ENCODE data around the gene NISCH.

NISCH gene

DNA sequence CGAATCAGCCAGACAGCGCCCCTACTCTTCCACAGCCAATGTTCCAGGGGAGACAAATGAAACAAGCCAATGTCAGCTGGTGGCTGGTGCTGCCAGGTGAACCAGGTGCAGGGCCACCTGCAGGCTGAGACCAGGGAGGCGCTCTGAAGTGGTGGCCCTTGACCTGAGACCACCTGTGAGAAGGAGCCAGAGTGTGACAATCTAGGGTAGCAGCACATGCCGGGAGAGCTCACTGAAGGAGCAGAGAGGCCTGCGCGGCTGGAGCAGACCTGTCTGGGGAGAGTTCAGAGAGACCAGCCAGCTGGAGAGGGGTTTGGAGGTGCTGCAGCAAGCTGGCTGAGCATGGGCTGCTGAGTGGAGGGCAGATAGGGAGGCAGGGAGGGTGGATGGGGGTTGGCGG is 39.0 kb downstream of the NISCH start:
- Histone ChIP-seq H3K4me1 (ENCODE audit: control insufficient read depth, insufficient read depth, low read length) (peaks cover 2% of the 10 kb centered on the region), H3K27ac (ENCODE audit: low read length) (no peak overlapping the region), H3K27me3 (ENCODE audit: control insufficient read depth, insufficient read depth, low read length) (no peaks in the 10 kb centered on the region), H3K9me3 (ENCODE audit: control insufficient read depth, insufficient read depth, low read length) (no peaks in the 10 kb centered on the region), H3K4me3 (ENCODE audit: low read length) (no peak overlapping the region), H3K36me3 (ENCODE audit: control insufficient read depth, insufficient read depth, low read length) (peaks cover 28% of the 10 kb centered on the region)
- WGBS (ENCODE audit: insufficient coverage, insufficient read length) = no CpG with 5 or more reads among the region's 7 CpGs
- DNase-seq (ENCODE audit: low read depth, low spot score) = no peak

DNA sequence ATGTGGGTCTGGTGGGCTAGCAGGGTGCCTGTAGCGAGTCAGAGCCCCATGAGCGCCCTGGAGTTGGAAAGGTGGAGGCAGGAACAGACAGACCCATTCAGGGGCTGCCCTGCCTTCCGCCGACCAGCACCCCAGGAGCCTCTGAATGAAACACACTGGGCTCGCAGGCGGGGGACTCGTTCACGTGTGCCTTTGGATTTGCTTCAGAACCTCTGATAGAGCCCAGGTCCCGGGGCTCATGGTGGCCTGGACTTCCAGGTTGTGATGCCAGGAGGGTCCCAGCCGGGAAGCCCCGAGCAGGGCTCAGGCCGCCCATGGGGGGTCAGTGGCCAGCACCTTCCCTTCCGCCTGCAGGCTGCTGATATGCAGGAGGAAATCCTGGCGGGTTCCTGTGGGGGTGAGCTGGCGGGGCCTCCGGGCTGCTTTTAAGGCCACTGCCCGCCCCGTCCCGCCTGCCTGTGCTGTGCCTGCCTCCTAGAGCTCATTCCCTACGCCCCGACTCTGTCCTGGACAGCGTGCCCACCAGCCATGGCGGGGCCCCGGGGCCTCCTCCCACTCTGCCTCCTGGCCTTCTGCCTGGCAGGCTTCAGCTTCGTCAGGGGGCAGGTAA is 39.6 kb downstream of the NISCH start, which contains the start of gene STAB1:
TSS of gene STAB1 (plus strand) at position 453 of the 610 bp plus-strand sequence. CDS start at position 529, 76 bp downstream.
- Histone ChIP-seq H3K27me3 (ENCODE audit: control insufficient read depth, insufficient read depth, low read length) (no peaks in the 10 kb centered on the region), H3K27ac (ENCODE audit: low read length) (no peak within 1 kb of the TSS), H3K4me3 (ENCODE audit: low read length) (no peak within 1 kb of the TSS), H3K9me3 (ENCODE audit: control insufficient read depth, insufficient read depth, low read length) (no peaks in the 10 kb centered on the region), H3K4me1 (ENCODE audit: control insufficient read depth, insufficient read depth, low read length) (peaks cover 2% of the 10 kb centered on the region), H3K36me3 (ENCODE audit: control insufficient read depth, insufficient read depth, low read length) (peaks cover 22% of the 10 kb centered on the region)
- WGBS (ENCODE audit: insufficient coverage, insufficient read length) = no CpG with 5 or more reads among the region's 25 CpGs
- DNase-seq (ENCODE audit: low read depth, low spot score) = no peak

DNA sequence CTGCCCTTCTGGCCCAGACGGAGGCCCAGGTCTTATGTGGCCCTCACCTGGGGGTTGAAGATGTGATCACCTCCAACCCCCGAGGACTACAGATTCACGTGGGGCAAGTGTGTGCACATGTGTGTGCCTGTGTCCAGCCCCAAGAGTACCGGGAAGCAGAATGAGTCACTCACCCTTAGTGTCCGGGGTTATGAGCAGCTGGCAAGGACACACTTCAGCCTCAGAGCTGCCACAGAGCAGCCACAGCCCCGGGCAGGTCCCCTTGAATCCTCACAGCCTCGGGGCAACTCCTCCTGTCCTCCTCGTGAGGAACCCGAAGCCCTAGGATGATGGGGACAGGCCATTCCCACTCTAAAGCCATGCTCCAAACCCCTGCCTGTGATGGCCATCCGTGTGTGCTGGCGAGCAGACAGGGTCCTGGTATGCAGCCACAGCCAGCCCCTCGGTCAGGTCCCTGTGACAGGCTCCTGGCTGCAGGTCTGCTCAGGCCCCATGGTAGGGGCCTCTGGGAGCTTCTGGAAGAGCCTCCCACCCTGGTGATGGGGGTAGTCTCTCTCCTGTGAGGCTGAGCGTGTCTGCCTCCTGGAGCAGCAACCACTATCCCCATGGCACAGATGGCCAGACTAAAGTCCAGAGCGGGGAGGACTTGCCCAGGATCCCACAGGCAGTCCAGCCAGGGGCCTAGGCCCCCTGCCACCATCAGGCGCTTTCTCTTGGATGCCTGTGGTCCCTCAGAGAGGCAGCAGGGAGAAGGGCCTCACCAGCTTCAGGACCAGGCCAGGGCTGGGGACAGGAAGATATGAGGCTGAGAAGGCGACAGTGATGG is 40.6 kb downstream of the NISCH start:
- peaks cover 2% of the 10 kb centered on the region for H3K4me1 ChIP-seq (ENCODE audit: control insufficient read depth, insufficient read depth, low read length)
- no peaks in the 10 kb centered on the region for H3K27me3 ChIP-seq (ENCODE audit: control insufficient read depth, insufficient read depth, low read length)
- no peak for DNase-seq (ENCODE audit: low read depth, low spot score)
- H3K27ac ChIP-seq (ENCODE audit: low read length) = no peak overlapping the region
- peaks cover 13% of the 10 kb centered on the region for H3K36me3 ChIP-seq (ENCODE audit: control insufficient read depth, insufficient read depth, low read length)
- no peak overlapping the region for H3K4me3 ChIP-seq (ENCODE audit: low read length)
- no peaks in the 10 kb centered on the region for H3K9me3 ChIP-seq (ENCODE audit: control insufficient read depth, insufficient read depth, low read length)
- no CpG with 5 or more reads among the region's 16 CpGs for WGBS (ENCODE audit: insufficient coverage, insufficient read length)

DNA sequence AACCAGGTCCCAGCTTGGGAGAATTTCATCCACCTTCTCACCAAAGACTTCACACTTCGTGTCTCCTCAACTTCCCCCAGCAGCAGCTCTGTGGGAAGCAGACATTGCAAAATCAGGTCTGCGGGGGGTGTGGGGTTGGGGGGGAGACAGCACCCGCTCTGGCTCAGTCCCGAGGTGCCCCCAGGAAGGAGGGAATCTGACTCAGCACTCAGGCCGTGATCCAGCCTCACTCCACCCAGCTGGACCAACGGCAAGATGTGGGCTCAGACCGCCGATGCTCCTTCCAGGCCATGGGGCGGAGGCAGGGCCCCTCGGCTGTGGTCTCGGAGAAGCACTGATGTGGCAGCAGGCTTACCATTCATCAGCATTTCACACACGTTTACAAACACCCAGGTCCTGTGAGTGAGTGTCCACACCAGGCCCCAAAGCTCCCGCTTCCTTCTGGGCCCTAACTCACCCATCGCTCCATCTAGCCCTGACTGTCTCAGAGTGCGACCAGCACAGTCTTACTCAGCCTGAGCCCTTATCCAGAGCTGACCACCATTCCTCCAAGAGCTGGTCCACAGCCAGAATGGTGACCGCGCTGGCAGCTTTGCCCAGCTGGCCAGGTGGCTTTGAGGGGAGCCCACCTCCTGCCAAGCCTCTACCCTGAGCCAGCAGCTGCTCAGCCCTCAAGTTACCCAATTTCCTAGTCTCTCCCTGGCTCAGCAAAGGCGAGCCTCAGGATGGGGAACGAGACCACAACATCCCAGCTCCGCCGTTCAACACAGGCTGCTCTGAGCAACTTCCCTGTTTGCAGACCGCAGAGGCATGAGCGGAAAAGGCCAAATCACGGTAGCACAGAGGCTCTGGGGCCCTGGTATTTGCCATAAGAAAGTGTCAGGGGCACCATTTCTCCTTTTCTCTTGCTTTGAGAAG is 43.0 kb downstream of the NISCH start:
- no peaks in the 10 kb centered on the region for H3K9me3 ChIP-seq (ENCODE audit: control insufficient read depth, insufficient read depth, low read length)
- H3K36me3 ChIP-seq (ENCODE audit: control insufficient read depth, insufficient read depth, low read length) = no peaks in the 10 kb centered on the region
- H3K4me3 ChIP-seq (ENCODE audit: low read length) = no peak overlapping the region
- no CpG with 5 or more reads among the region's 24 CpGs for WGBS (ENCODE audit: insufficient coverage, insufficient read length)
- no peak overlapping the region for H3K27ac ChIP-seq (ENCODE audit: low read length)
- no peaks in the 10 kb centered on the region for H3K27me3 ChIP-seq (ENCODE audit: control insufficient read depth, insufficient read depth, low read length)
- DNase-seq (ENCODE audit: low read depth, low spot score) = no peak
- peaks cover 2% of the 10 kb centered on the region for H3K4me1 ChIP-seq (ENCODE audit: control insufficient read depth, insufficient read depth, low read length)

DNA sequence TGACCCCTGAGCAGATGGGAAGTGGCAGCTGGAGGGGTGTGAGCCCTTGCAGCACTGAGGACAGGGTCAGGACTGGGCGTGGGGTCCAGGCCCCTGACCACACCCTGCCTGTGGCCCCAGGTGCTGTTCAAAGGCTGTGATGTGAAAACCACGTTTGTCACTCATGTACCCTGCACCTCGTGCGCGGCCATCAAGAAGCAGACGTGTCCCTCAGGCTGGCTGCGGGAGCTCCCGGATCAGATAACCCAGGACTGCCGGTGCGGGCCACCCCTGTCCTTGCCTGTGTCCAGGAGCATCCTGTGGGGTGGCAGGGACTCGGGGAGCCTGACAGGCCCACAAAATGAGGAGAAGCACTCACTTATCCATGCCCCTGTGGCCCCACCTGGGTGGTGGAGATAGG is 45.6 kb downstream of the NISCH start:
- H3K9me3 ChIP-seq (ENCODE audit: control insufficient read depth, insufficient read depth, low read length) = no peaks in the 10 kb centered on the region
- no peak overlapping the region for H3K4me3 ChIP-seq (ENCODE audit: low read length)
- H3K27ac ChIP-seq (ENCODE audit: low read length) = no peak overlapping the region
- no peak for DNase-seq (ENCODE audit: low read depth, low spot score)
- no peaks in the 10 kb centered on the region; the same call in 1 of the 2 replicates for H3K4me1 ChIP-seq (ENCODE audit: control insufficient read depth, insufficient read depth, low read length)
- WGBS (ENCODE audit: insufficient coverage, insufficient read length) = no CpG with 5 or more reads among the region's 11 CpGs
- H3K36me3 ChIP-seq (ENCODE audit: control insufficient read depth, insufficient read depth, low read length) = no peaks in the 10 kb centered on the region
- no peaks in the 10 kb centered on the region for H3K27me3 ChIP-seq (ENCODE audit: control insufficient read depth, insufficient read depth, low read length)

DNA sequence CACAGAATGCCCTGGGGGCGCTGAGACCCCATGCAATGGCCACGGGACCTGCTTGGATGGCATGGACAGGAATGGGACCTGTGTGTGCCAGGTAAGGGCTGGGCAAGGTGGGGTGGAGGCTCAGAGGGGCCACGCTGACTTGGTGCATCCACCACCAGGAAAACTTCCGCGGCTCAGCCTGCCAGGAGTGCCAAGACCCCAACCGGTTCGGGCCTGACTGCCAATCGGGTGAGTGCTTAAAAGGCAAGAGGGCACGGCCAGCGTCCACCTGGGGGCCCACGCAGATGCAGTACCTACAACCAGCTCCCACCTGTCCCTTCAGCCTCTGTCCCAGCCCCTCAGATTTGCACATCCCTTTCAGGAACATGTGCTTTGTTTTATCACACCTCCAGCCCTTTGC is 46.6 kb downstream of the NISCH start:
- Histone ChIP-seq H3K4me1 (ENCODE audit: control insufficient read depth, insufficient read depth, low read length) (no peaks in the 10 kb centered on the region; the same call in 1 of the 2 replicates), H3K9me3 (ENCODE audit: control insufficient read depth, insufficient read depth, low read length) (no peaks in the 10 kb centered on the region), H3K27ac (ENCODE audit: low read length) (no peak overlapping the region), H3K36me3 (ENCODE audit: control insufficient read depth, insufficient read depth, low read length) (no peaks in the 10 kb centered on the region), H3K4me3 (ENCODE audit: low read length) (no peak overlapping the region), H3K27me3 (ENCODE audit: control insufficient read depth, insufficient read depth, low read length) (no peaks in the 10 kb centered on the region)
- no CpG with 5 or more reads among the region's 11 CpGs for WGBS (ENCODE audit: insufficient coverage, insufficient read length)
- DNase-seq (ENCODE audit: low read depth, low spot score) = no peak

DNA sequence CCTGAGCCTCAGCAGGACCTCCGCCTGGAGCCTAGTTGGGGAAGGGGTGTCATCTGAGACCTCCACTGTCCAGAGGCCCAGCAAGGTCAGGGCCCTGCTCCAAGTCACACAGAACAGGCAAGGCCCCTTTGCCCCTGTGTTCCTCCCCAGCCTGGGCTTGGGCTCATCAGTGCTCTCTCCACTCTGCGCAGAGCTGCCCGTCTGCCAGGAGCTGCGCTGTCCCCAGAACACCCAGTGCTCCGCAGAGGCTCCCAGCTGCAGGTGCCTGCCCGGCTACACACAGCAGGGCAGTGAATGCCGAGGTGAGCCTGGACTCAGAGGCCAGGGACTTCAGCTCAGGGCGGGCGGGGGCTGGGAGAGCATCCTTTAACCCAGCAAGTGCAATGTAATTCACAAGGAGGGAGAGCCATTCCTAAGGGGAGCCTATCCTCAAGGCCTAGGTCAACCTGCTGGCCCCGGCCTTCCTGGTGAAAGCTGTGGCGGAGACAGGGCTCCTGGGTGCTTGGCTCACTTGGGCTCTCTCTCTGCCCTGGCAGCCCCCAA is 47.5 kb downstream of the NISCH start:
- no peaks in the 10 kb centered on the region for H3K27me3 ChIP-seq (ENCODE audit: control insufficient read depth, insufficient read depth, low read length)
- no peak overlapping the region for H3K27ac ChIP-seq (ENCODE audit: low read length)
- H3K9me3 ChIP-seq (ENCODE audit: control insufficient read depth, insufficient read depth, low read length) = no peaks in the 10 kb centered on the region
- no peak overlapping the region for H3K4me3 ChIP-seq (ENCODE audit: low read length)
- DNase-seq (ENCODE audit: low read depth, low spot score) = no peak
- no peaks in the 10 kb centered on the region; the same call in 1 of the 2 replicates for H3K4me1 ChIP-seq (ENCODE audit: control insufficient read depth, insufficient read depth, low read length)
- WGBS (ENCODE audit: insufficient coverage, insufficient read length) = no CpG with 5 or more reads among the region's 11 CpGs
- H3K36me3 ChIP-seq (ENCODE audit: control insufficient read depth, insufficient read depth, low read length) = no peaks in the 10 kb centered on the region

DNA sequence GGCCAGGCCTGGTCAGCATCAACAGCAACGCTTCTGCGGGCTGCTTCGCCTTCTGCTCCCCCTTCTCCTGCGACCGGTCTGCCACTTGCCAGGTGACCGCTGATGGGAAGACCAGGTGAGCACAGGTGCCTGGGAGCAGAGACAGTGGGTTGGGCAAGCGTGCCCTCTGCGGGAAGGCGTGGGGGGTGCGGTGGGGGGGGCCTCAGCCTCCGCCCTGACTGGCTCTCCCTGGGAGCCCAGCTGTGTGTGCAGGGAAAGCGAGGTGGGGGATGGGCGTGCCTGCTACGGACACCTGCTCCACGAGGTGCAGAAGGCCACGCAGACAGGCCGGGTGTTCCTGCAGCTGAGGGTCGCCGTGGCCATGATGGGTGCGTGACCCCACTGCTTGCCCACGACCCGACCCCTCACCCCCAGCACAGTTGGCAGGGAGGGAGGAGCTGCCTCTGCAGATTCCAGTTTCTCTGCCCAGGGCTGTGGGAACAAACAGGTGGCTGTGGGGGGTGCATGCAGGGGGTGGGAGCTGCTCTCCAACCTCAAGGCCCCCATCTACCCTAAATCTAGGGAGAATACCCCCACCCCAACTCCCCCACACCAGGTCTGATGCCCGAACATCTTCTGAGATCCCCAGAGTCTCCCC is 48.5 kb downstream of the NISCH start:
- Histone ChIP-seq H3K27ac (ENCODE audit: low read length) (no peak overlapping the region), H3K4me1 (ENCODE audit: control insufficient read depth, insufficient read depth, low read length) (no peaks in the 10 kb centered on the region; the same call in 1 of the 2 replicates), H3K27me3 (ENCODE audit: control insufficient read depth, insufficient read depth, low read length) (no peaks in the 10 kb centered on the region), H3K36me3 (ENCODE audit: control insufficient read depth, insufficient read depth, low read length) (no peaks in the 10 kb centered on the region), H3K9me3 (ENCODE audit: control insufficient read depth, insufficient read depth, low read length) (no peaks in the 10 kb centered on the region), H3K4me3 (ENCODE audit: low read length) (no peak overlapping the region)
- whole genome bisulfite sequencing (ENCODE audit: insufficient coverage, insufficient read length) = no CpG with 5 or more reads among the region's 23 CpGs
- no peak for DNase-seq (ENCODE audit: low read depth, low spot score)

DNA sequence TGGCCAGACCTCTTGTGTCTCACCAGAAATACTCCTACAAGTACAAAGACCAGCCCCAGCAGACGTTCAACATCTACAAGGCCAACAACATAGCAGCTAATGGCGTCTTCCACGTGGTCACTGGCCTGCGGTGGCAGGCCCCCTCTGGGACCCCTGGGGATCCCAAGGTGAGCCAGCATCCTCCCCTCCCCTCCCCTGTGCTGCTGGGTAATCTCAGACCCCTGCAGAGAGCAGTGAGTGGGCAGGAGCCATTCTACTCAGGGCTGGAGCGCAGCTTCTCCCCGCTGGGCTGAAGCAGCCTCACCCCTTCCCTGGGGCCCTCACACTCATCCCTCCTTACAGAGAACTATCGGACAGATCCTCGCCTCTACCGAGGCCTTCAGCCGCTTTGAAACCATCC is 49.6 kb downstream of the NISCH start:
- no peaks in the 10 kb centered on the region for H3K27me3 ChIP-seq (ENCODE audit: control insufficient read depth, insufficient read depth, low read length)
- H3K4me1 ChIP-seq (ENCODE audit: control insufficient read depth, insufficient read depth, low read length) = no peaks in the 10 kb centered on the region; the same call in 1 of the 2 replicates
- H3K9me3 ChIP-seq (ENCODE audit: control insufficient read depth, insufficient read depth, low read length) = no peaks in the 10 kb centered on the region
- no peaks in the 10 kb centered on the region for H3K36me3 ChIP-seq (ENCODE audit: control insufficient read depth, insufficient read depth, low read length)
- no peak overlapping the region for H3K4me3 ChIP-seq (ENCODE audit: low read length)
- DNase-seq (ENCODE audit: low read depth, low spot score) = no peak
- WGBS (ENCODE audit: insufficient coverage, insufficient read length) = no CpG with 5 or more reads among the region's 10 CpGs
- no peak overlapping the region for H3K27ac ChIP-seq (ENCODE audit: low read length)
